ENCODE measurements around the gene QPRT. TPM values are rescaled to one million over a fixed set of nuclear protein-coding genes. Genes with fewer than 3 reads are reported as not detected.
"Not testable (repeated sequence)": the region's sequence is repeated elsewhere in the genome, so short reads cannot be mapped to it uniquely, and the experiment has no call there.

Gene QPRT
- total RNA-seq, 1 experiment from 2014 or later = 0.52 TPM

GRCh38 chr16:29739927-29740629 lies 61.1 kb downstream of the QPRT start:
- RAD21 ChIA-PET (ENCODE audit: low non-redundant PET in 1 of 2, low total read pairs in 2 of 2, uncharacterized antibody in 2 of 2, unreplicated experiment in 2 of 2); intact Hi-C loops (cut with micrococcal nuclease); H2AFZ ChIP-seq (ENCODE audit: low read depth, low read length, poor library complexity, severe bottlenecking); ATAC-seq; H3K27ac ChIP-seq (ENCODE audit: low read depth, low read length); DNase-seq (ENCODE audit: low read depth, low spot score); H3K9me2 ChIP-seq (ENCODE audit: insufficient read depth); H4K20me1 ChIP-seq (ENCODE audit: insufficient read depth); CTCF ChIA-PET; H3K27me3 ChIP-seq (ENCODE audit: insufficient read depth, low read length); H3K9ac ChIP-seq (ENCODE audit: low read length); H3K4me2 ChIP-seq (ENCODE audit: low read length); BruUV-seq (replicated peaks); H3K36me3 ChIP-seq (ENCODE audit: control insufficient read depth in 1 of 2, insufficient read depth in 2 of 2, low read length in 2 of 2); POLR2A ChIA-PET; H3K9me3 ChIP-seq (ENCODE audit: control insufficient read depth in 1 of 2, insufficient read depth in 1 of 2, low read depth in 1 of 2, low read length in 2 of 2); H3K4me3 ChIP-seq (replicated peaks in 1 of 2; ENCODE audit: low read depth in 1 of 2, low read length in 2 of 2); H3K79me2 ChIP-seq (ENCODE audit: insufficient read depth, low read length); H3K4me1 ChIP-seq (ENCODE audit: control insufficient read depth in 1 of 2, insufficient read depth in 2 of 2, low read length in 2 of 2): not testable (repeated sequence)

DNA sequence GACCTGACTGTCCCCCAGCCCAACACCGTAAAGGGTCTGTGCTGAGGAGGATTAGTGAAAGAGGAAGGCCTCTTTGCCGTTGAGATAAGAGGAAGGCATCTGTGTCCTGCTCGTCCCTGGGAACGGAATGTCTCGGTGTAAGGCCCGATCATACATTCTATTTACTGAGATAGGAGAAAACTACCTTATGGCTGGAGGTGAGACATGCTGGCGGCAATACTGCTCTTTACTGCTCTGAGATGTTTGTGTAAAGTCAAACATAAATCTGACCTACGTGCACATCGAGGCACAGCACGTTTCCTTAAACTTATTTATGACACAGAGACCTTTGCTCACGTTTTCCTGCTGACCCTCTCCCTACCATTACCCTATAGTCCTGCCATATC lies 61.6 kb downstream of the QPRT start:
- H3K4me2 ChIP-seq (ENCODE audit: low read length); H3K27me3 ChIP-seq (ENCODE audit: insufficient read depth, low read length); POLR2A ChIA-PET; H3K9me2 ChIP-seq (ENCODE audit: insufficient read depth); H3K27ac ChIP-seq (ENCODE audit: low read depth, low read length); DNase-seq (ENCODE audit: low read depth, low spot score); H2AFZ ChIP-seq (ENCODE audit: low read depth, low read length, poor library complexity, severe bottlenecking); ATAC-seq; BruUV-seq (replicated peaks); H3K9me3 ChIP-seq (ENCODE audit: control insufficient read depth in 1 of 2, insufficient read depth in 1 of 2, low read depth in 1 of 2, low read length in 2 of 2); H3K4me3 ChIP-seq (replicated peaks in 1 of 2; ENCODE audit: low read depth in 1 of 2, low read length in 2 of 2); RAD21 ChIA-PET (ENCODE audit: low non-redundant PET in 1 of 2, low total read pairs in 2 of 2, uncharacterized antibody in 2 of 2, unreplicated experiment in 2 of 2); CTCF ChIA-PET; H3K79me2 ChIP-seq (ENCODE audit: insufficient read depth, low read length); intact Hi-C loops (cut with micrococcal nuclease); H3K9ac ChIP-seq (ENCODE audit: low read length); H4K20me1 ChIP-seq (ENCODE audit: insufficient read depth); H3K4me1 ChIP-seq (ENCODE audit: control insufficient read depth in 1 of 2, insufficient read depth in 2 of 2, low read length in 2 of 2); H3K36me3 ChIP-seq (ENCODE audit: control insufficient read depth in 1 of 2, insufficient read depth in 2 of 2, low read length in 2 of 2): not testable (repeated sequence)

- no peaks in the 10 kb centered on the region for H3K9me3 ChIP-seq (ENCODE audit: control insufficient read depth in 1 of 2, insufficient read depth in 1 of 2, low read depth in 1 of 2, low read length in 2 of 2)
- H3K36me3 ChIP-seq (ENCODE audit: control insufficient read depth in 1 of 2, insufficient read depth in 2 of 2, low read length in 2 of 2) = no peaks in the 10 kb centered on the region
- no TSS peak for BruUV-seq (replicated peaks)
- no peak overlapping the region for H3K9ac ChIP-seq (ENCODE audit: low read length)
- no peaks in the 10 kb centered on the region for H3K79me2 ChIP-seq (ENCODE audit: insufficient read depth, low read length)
- DNase-seq (ENCODE audit: low read depth, low spot score) = no peak
- no peak for TF ChIP-seq FOSL1 (IDR thresholded peaks at IDR 0.05; ENCODE audit: low read depth)
- TF ChIP-seq CEBPB (IDR thresholded peaks at IDR 0.05; ENCODE audit: low read depth) = no peak
- no peak for TF ChIP-seq SP1 (IDR thresholded peaks at IDR 0.05; ENCODE audit: low read depth)
- no peak for TF ChIP-seq SIN3A (IDR thresholded peaks at IDR 0.05; ENCODE audit: low read depth)
- TF ChIP-seq ZBTB33 (IDR thresholded peaks at IDR 0.05; ENCODE audit: extremely low read depth, insufficient replicate concordance, low read length) = no peak
- no peak for TF ChIP-seq ZNF274 (IDR thresholded peaks at IDR 0.05; ENCODE audit: low read depth, low read length)
- H3K4me3 ChIP-seq (replicated peaks in 1 of 2; ENCODE audit: low read depth in 1 of 2, low read length in 2 of 2) = no peak overlapping the region
- RAD21 ChIA-PET (ENCODE audit: low non-redundant PET in 1 of 2, low total read pairs in 2 of 2, uncharacterized antibody in 2 of 2, unreplicated experiment in 2 of 2) = no interaction called here
- CTCF ChIA-PET = no interaction called here
- H4K20me1 ChIP-seq (ENCODE audit: insufficient read depth) = no peaks in the 10 kb centered on the region
- intact Hi-C loops (cut with micrococcal nuclease) = no loop called here
- no peak overlapping the region for H3K4me2 ChIP-seq (ENCODE audit: low read length)
- no peak overlapping the region for H2AFZ ChIP-seq (ENCODE audit: low read depth, low read length, poor library complexity, severe bottlenecking)
- H3K27ac ChIP-seq (ENCODE audit: low read depth, low read length) = no peak overlapping the region
- H3K4me1 ChIP-seq (ENCODE audit: control insufficient read depth in 1 of 2, insufficient read depth in 2 of 2, low read length in 2 of 2) = no peaks in the 10 kb centered on the region
- ATAC-seq = no peak
- no peaks in the 10 kb centered on the region for H3K27me3 ChIP-seq (ENCODE audit: insufficient read depth, low read length)
- POLR2A ChIA-PET = no interaction called here
- H3K9me2 ChIP-seq (ENCODE audit: insufficient read depth) = no peaks in the 10 kb centered on the region
Observed at GRCh38 chr16:29742683-29743275, 63.8 kb downstream of the QPRT start.

All from HCT116 (cell line).